Lower leg skin (tissue), 3 donors: ENCODE data around the gene TDRD7.

Experiments used
- POLR2A ChIP-seq, 2 donors: fragments of 450-650 bp; IDR thresholded peaks; one replicate each; pipeline ENCODE4 v1.6.1; 2016 to 2017; ENCODE audit warnings: antibody characterized with exemption in 2 of 2, mild to moderate bottlenecking in 1 of 2, moderate library complexity in 1 of 2
- TF ChIP-seq, protein P1 (sequence below), 3 donors: fragments of 450-650 bp; IDR thresholded peaks; one replicate each; pipeline ENCODE4 v1.5.1; 2016; ENCODE audit warnings: antibody characterized with exemption in 3 of 3, mild to moderate bottlenecking in 3 of 3, moderate library complexity in 2 of 3

DNA sequence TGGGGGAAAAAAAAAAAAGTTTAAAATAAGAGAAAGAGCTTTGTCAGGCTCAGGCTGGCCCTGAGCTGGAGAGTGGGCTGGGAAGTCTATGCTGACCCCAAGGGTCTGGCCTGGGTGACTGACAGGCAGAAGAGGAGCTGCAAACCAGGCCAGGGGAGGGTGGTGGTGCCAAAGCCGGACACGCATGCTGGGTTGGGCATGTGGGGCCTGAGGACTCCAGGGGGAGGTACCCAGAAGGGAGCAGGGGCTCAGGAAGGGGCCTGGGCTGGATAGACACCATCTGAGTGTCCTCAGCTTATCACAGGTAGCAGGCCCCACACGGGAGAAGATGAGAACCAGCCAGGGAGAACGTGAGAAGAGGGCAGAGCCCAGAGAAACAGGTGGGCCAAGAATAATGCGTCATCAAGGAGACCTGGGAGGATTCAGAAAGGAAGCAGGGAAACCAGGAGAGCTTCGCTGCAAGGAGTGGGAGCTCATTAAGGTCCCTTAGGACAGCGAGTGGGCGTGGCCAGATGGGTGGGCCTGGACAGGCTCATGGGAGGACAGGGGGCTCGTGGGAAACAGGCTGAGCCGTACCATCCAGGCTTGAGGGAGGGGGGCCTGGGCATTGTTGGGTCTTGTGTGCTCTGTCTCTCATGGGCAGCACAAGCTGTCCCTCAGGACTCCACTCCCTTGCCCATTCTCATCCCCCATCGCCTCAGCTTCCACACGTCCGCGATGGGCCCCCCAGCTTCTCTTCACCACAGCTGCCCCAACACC is 105.6 kb downstream of the TDRD7 start:
- TF ChIP-seq POLR2A (IDR thresholded peaks at IDR 0.05): no peak
- TF ChIP-seq, protein P1, sequence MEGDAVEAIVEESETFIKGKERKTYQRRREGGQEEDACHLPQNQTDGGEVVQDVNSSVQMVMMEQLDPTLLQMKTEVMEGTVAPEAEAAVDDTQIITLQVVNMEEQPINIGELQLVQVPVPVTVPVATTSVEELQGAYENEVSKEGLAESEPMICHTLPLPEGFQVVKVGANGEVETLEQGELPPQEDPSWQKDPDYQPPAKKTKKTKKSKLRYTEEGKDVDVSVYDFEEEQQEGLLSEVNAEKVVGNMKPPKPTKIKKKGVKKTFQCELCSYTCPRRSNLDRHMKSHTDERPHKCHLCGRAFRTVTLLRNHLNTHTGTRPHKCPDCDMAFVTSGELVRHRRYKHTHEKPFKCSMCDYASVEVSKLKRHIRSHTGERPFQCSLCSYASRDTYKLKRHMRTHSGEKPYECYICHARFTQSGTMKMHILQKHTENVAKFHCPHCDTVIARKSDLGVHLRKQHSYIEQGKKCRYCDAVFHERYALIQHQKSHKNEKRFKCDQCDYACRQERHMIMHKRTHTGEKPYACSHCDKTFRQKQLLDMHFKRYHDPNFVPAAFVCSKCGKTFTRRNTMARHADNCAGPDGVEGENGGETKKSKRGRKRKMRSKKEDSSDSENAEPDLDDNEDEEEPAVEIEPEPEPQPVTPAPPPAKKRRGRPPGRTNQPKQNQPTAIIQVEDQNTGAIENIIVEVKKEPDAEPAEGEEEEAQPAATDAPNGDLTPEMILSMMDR (IDR thresholded peaks at IDR 0.05): no peak
